SK-N-SH (cell line): ENCODE results near the gene SLC6A11. TPM values are rescaled to one million over a fixed set of nuclear protein-coding genes. Genes with fewer than 3 reads are reported as not detected.
A peak's percentile ranks its signal among the peaks of the same experiment; 100 is the strongest.

Source experiments
- CTCF ChIA-PET: fragments of 300-600, 350-600 bp; formaldehyde crosslinking; extraction: SDS; loops from one replicate; lab custom pipeline; 2021; lab: Yijun Ruan, JAX
- POLR2A ChIA-PET: fragments of 350-600 bp; sonication (Branson Sonifier 250); formaldehyde crosslinking; extraction: SDS; loops from one replicate; lab custom pipeline; 2020; ENCODE audit warnings: antibody characterized with exemption, inconsistent platforms; lab: Yijun Ruan, JAX
- DNase-seq: peaks from one replicate; pipeline ENCODE4 v3.0.0; 2012
- H2AFZ ChIP-seq: fragments of 200-600 bp; sonication (generic); 2 replicates; pipeline ENCODE4 v1.8.1; 2016; ENCODE audit warnings: antibody characterized with exemption, mild to moderate bottlenecking, low read depth
- H3F3A ChIP-seq: fragments of 200-600 bp; sonication (generic); replicated peaks from 2 replicates; pipeline ENCODE3; 2016; ENCODE audit warnings: antibody characterized with exemption, mild to moderate bottlenecking; ENCODE audit not compliant: insufficient read depth
- H3K27ac ChIP-seq, 2 experiments: fragments of 200-500 bp in 1 of 2; fragments of 200-600 bp in 1 of 2; sonication (Bioruptor generic) in 1 of 2; sonication (generic), shearing (Covaris generic) in 1 of 2; 2 replicates each; pipeline versions ENCODE4 v1.5.1 to v1.6.1; 2014 to 2016; ENCODE audit warnings: low read depth in 2 of 2, inconsistent platforms in 1 of 2, low read length in 1 of 2, mild to moderate bottlenecking in 1 of 2, mixed read lengths in 1 of 2
- H3K27me3 ChIP-seq: fragments of 200-600 bp; sonication (generic), shearing (Covaris generic); 2 replicates; pipeline ENCODE4 v1.6.1; 2016; ENCODE audit warnings: mixed run types; ENCODE audit not compliant: insufficient read depth
- H3K36me3 ChIP-seq, 2 experiments: fragments of 200-500 bp in 1 of 2; fragments of 200-600 bp in 1 of 2; sonication (Bioruptor generic) in 1 of 2; sonication (generic) in 1 of 2; replicated peaks in 1 of 2; 2 replicates each; pipeline versions ENCODE3 to v1.5.1; 2014 to 2016; ENCODE audit warnings: low read length in 1 of 2, mild to moderate bottlenecking in 1 of 2; ENCODE audit not compliant: insufficient read depth in 2 of 2, control insufficient read depth in 1 of 2
- H3K4me1 ChIP-seq, 2 experiments: fragments of 200-500 bp in 1 of 2; fragments of 200-600 bp in 1 of 2; sonication (Bioruptor generic) in 1 of 2; sonication (generic), shearing (Covaris generic) in 1 of 2; 2 replicates each; pipeline versions ENCODE4 v1.5.1 to v1.6.1; 2014 to 2016; ENCODE audit warnings: low read depth in 1 of 2, low read length in 1 of 2, mixed run types in 1 of 2; ENCODE audit not compliant: insufficient read depth in 2 of 2, control insufficient read depth in 1 of 2
- H3K4me2 ChIP-seq: fragments of 200-600 bp; sonication (generic), shearing (Covaris generic); 2 replicates; pipeline ENCODE4 v1.6.1; 2017; ENCODE audit warnings: mixed run types
- H3K4me3 ChIP-seq, 2 experiments: fragments of 200-500 bp in 1 of 2; fragments of 200-600 bp in 1 of 2; sonication (Bioruptor generic) in 1 of 2; sonication (generic), shearing (Covaris generic) in 1 of 2; 2 replicates each; pipeline versions ENCODE4 v1.5.1 to v1.8.1; 2014 to 2016; ENCODE audit warnings: low read depth in 2 of 2, inconsistent platforms in 1 of 2, low read length in 1 of 2, mild to moderate bottlenecking in 1 of 2, mixed read lengths in 1 of 2, moderate library complexity in 1 of 2
- H3K79me2 ChIP-seq: fragments of 200-600 bp; sonication (generic); 2 replicates; pipeline ENCODE4 v1.8.1; 2017; ENCODE audit warnings: mild to moderate bottlenecking; ENCODE audit not compliant: insufficient read depth
- H3K9ac ChIP-seq: fragments of 200-600 bp; sonication (generic); 2 replicates; pipeline ENCODE4 v1.6.1; 2017; ENCODE audit warnings: mixed run types
- H3K9me2 ChIP-seq: fragments of 200-600 bp; sonication (generic); 2 replicates; pipeline ENCODE4 v1.6.1; 2017; ENCODE audit warnings: mixed run types
- H3K9me3 ChIP-seq: fragments of 200-600 bp; sonication (generic); 2 replicates; pipeline ENCODE4 v1.6.1; 2017; ENCODE audit warnings: mixed run types, mild to moderate bottlenecking, moderate library complexity
- H4K20me1 ChIP-seq: fragments of 200-600 bp; sonication (generic); 2 replicates; pipeline ENCODE4 v1.6.1; 2017; ENCODE audit warnings: mild to moderate bottlenecking, mixed run types; ENCODE audit not compliant: insufficient read depth
- FOXM1 ChIP-seq: IDR thresholded peaks from 2 replicates; pipeline ENCODE4 v1.4.0; 2012; ENCODE audit warnings: low read depth, mild to moderate bottlenecking
- GABPA ChIP-seq: IDR thresholded peaks from 2 replicates; pipeline ENCODE4 v1.4.0; 2012; ENCODE audit warnings: low read depth, mild to moderate bottlenecking
- JUND ChIP-seq: IDR thresholded peaks from 2 replicates; pipeline ENCODE4 v1.4.0; 2012
- MEF2A ChIP-seq: IDR thresholded peaks from 2 replicates; pipeline ENCODE4 v1.4.0; 2012; ENCODE audit warnings: low read depth, borderline replicate concordance
- MXI1 ChIP-seq: IDR thresholded peaks from 2 replicates; pipeline ENCODE4 v1.6.1; 2012; ENCODE audit warnings: mild to moderate bottlenecking, low read depth, low read length, improper control_type of control experiment
- RXRA ChIP-seq: IDR thresholded peaks from 2 replicates; pipeline ENCODE4 v1.4.0; 2012; ENCODE audit warnings: low read depth, mild to moderate bottlenecking, borderline replicate concordance
- TCF12 ChIP-seq: IDR thresholded peaks from 2 replicates; pipeline ENCODE4 v1.4.0; 2012
- YY1 ChIP-seq: IDR thresholded peaks from 2 replicates; pipeline ENCODE4 v1.4.0; 2012; ENCODE audit warnings: low read depth, mild to moderate bottlenecking
- WGBS: methylation state at CpG from one replicate; pipeline ENCODE4 v1.1.6; 2017; ENCODE audit warnings: low lambda C conversion rate; 5-methylcytosine and 5-hydroxymethylcytosine counted together
- polyA plus RNA-seq, 3 experiments: library from polyadenylated mRNA; depleted of rRNA; stranded (reverse); fragments of >200 nt; gene quantifications; 2 replicates each; pipeline ENCODE4 v1.2.3, GENCODE V29; 2012
- TF ChIP-seq, protein P1 (sequence below): IDR thresholded peaks from 2 replicates; pipeline ENCODE4 v1.6.1; 2012; ENCODE audit warnings: mild to moderate bottlenecking, low read depth, low read length, moderate library complexity
- TF ChIP-seq, protein P2 (sequence below): IDR thresholded peaks from 2 replicates; pipeline ENCODE4 v1.4.0; 2012; ENCODE audit warnings: low read depth
- TF ChIP-seq, protein P3 (sequence below): IDR thresholded peaks from 2 replicates; pipeline ENCODE4; 2012

Gene SLC6A11
- polyA plus RNA-seq, 1 of the 3 experiments (the other 2 are of a cell fraction) = 0.03 TPM

GRCh38 chr3:10867384-10867783 is 51.4 kb downstream of the SLC6A11 start:
- H3K27me3 ChIP-seq = no peaks in the 10 kb centered on the region
- H3K36me3 ChIP-seq = no peaks in the 10 kb centered on the region
- no peaks in the 10 kb centered on the region for H3K9me2 ChIP-seq
- no peak for TF ChIP-seq MXI1
- TF ChIP-seq RXRA = no peak
- TF ChIP-seq, protein P1, sequence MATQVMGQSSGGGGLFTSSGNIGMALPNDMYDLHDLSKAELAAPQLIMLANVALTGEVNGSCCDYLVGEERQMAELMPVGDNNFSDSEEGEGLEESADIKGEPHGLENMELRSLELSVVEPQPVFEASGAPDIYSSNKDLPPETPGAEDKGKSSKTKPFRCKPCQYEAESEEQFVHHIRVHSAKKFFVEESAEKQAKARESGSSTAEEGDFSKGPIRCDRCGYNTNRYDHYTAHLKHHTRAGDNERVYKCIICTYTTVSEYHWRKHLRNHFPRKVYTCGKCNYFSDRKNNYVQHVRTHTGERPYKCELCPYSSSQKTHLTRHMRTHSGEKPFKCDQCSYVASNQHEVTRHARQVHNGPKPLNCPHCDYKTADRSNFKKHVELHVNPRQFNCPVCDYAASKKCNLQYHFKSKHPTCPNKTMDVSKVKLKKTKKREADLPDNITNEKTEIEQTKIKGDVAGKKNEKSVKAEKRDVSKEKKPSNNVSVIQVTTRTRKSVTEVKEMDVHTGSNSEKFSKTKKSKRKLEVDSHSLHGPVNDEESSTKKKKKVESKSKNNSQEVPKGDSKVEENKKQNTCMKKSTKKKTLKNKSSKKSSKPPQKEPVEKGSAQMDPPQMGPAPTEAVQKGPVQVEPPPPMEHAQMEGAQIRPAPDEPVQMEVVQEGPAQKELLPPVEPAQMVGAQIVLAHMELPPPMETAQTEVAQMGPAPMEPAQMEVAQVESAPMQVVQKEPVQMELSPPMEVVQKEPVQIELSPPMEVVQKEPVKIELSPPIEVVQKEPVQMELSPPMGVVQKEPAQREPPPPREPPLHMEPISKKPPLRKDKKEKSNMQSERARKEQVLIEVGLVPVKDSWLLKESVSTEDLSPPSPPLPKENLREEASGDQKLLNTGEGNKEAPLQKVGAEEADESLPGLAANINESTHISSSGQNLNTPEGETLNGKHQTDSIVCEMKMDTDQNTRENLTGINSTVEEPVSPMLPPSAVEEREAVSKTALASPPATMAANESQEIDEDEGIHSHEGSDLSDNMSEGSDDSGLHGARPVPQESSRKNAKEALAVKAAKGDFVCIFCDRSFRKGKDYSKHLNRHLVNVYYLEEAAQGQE = peak; percentile 91
- TF ChIP-seq, protein P2, sequence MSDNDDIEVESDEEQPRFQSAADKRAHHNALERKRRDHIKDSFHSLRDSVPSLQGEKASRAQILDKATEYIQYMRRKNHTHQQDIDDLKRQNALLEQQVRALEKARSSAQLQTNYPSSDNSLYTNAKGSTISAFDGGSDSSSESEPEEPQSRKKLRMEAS = no peak
- no peak for TF ChIP-seq MEF2A
- no peak overlapping the region for H3K4me3 ChIP-seq
- no peaks in the 10 kb centered on the region for H3F3A ChIP-seq
- POLR2A ChIA-PET = no interaction called here
- no peaks in the 10 kb centered on the region for H3K79me2 ChIP-seq
- no peak overlapping the region for H3K27ac ChIP-seq
- no peaks in the 10 kb centered on the region for H4K20me1 ChIP-seq
- WGBS = 22% methylated on average over 5 of the region's 5 CpGs
- no peak overlapping the region for H2AFZ ChIP-seq
- H3K4me2 ChIP-seq = no peak overlapping the region
- no peak overlapping the region for H3K9ac ChIP-seq
- no peaks in the 10 kb centered on the region for H3K9me3 ChIP-seq
- no peaks in the 10 kb centered on the region for H3K4me1 ChIP-seq
- CTCF ChIA-PET = no interaction called here
- no peak for DNase-seq

DNA sequence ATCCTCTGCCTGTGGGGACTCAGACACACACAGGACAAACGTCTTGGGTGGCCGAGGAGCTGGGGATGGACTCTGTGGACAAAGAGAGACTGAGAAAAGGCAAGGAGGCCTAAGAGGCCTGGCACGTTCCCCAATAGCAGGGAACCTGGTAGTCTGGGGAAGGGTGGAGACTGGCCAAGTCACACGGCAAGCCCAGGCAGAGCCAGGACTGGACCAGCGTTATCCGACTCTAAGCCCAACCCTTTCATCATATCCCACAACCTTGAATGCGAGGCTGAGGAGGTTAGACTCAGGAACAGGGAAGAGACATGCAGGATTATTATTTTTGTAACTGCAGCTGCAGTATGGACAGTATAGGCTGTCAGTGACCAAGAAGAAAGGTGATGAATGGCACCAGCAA is 53.4 kb downstream of the SLC6A11 start:
- no peaks in the 10 kb centered on the region for H3K36me3 ChIP-seq
- TF ChIP-seq GABPA = no peak
- WGBS = 26% methylated on average over 7 of the region's 7 CpGs
- CTCF ChIA-PET = interaction anchor here (0.8 to 1.4 kb wide), 2 partner anchors 28 to 31 kb away, joined by 3 to 5 read pairs; no protein-coding TSS in a partner anchor
- no peak overlapping the region for H3K9ac ChIP-seq
- no peaks in the 10 kb centered on the region for H3F3A ChIP-seq
- no peak overlapping the region for H3K4me2 ChIP-seq
- H2AFZ ChIP-seq = no peak overlapping the region
- no peaks in the 10 kb centered on the region for H4K20me1 ChIP-seq
- POLR2A ChIA-PET = no interaction called here
- no peaks in the 10 kb centered on the region for H3K9me3 ChIP-seq
- no peaks in the 10 kb centered on the region for H3K9me2 ChIP-seq
- H3K27ac ChIP-seq = no peak overlapping the region
- no peaks in the 10 kb centered on the region for H3K4me1 ChIP-seq
- no peaks in the 10 kb centered on the region for H3K79me2 ChIP-seq
- no peak overlapping the region for H3K4me3 ChIP-seq
- DNase-seq = no peak
- no peaks in the 10 kb centered on the region for H3K27me3 ChIP-seq

- TF ChIP-seq, protein P3, sequence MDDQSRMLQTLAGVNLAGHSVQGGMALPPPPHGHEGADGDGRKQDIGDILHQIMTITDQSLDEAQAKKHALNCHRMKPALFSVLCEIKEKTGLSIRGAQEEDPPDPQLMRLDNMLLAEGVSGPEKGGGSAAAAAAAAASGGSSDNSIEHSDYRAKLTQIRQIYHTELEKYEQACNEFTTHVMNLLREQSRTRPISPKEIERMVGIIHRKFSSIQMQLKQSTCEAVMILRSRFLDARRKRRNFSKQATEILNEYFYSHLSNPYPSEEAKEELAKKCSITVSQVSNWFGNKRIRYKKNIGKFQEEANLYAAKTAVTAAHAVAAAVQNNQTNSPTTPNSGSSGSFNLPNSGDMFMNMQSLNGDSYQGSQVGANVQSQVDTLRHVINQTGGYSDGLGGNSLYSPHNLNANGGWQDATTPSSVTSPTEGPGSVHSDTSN = no peak
- no peak for TF ChIP-seq YY1
- TF ChIP-seq JUND = no peak
- no peak for TF ChIP-seq FOXM1
- TF ChIP-seq TCF12 = no peak
- no peak for DNase-seq
- no peaks in the 10 kb centered on the region for H3K9me2 ChIP-seq
- POLR2A ChIA-PET = no interaction called here
- no peaks in the 10 kb centered on the region for H3F3A ChIP-seq
- H2AFZ ChIP-seq = no peak overlapping the region
- no peaks in the 10 kb centered on the region for H3K36me3 ChIP-seq
- no peak overlapping the region for H3K27ac ChIP-seq
- no peaks in the 10 kb centered on the region for H3K9me3 ChIP-seq
- no peaks in the 10 kb centered on the region for H3K4me1 ChIP-seq
- CTCF ChIA-PET = interaction anchor here (0.8 to 1.5 kb wide), 5 partner anchors 13 to 190 kb away, joined by 3 to 5 read pairs (median 3); no protein-coding TSS in a partner anchor
- no peak overlapping the region for H3K9ac ChIP-seq
- H3K27me3 ChIP-seq = no peaks in the 10 kb centered on the region
- H3K4me3 ChIP-seq = no peak overlapping the region
- no peaks in the 10 kb centered on the region for H4K20me1 ChIP-seq
- no peak overlapping the region for H3K4me2 ChIP-seq
- WGBS = 40% methylated on average over 1 of the region's 1 CpG
- H3K79me2 ChIP-seq = no peaks in the 10 kb centered on the region
Measured at GRCh38 chr3:10870296-10870695, 54.3 kb downstream of the SLC6A11 start.
